Peyer's patch (tissue), 4 donors: ENCODE measurements around the gene GPBP1.
"Not testable (repeated sequence)": the region's sequence is repeated elsewhere in the genome, so short reads cannot be mapped to it uniquely, and the experiment has no call there.

Experiments used
- POLR2A ChIP-seq, 2 donors: fragments of 450-650 bp; IDR thresholded peaks; one replicate each; pipeline ENCODE4 v1.5.1; 2017; ENCODE audit warnings: antibody characterized with exemption in 2 of 2, mild to moderate bottlenecking in 2 of 2, moderate library complexity in 2 of 2
- TF ChIP-seq, protein P1 (sequence below), 6 experiments: fragments of 450-650 bp in 4 of 6; fragments of 200-600 bp in 2 of 6; sonication (generic) in 1 of 6; IDR thresholded peaks; one replicate each; pipeline ENCODE4 v1.5.1; 2017 to 2019; ENCODE audit warnings: antibody characterized with exemption in 6 of 6, mild to moderate bottlenecking in 3 of 6, moderate library complexity in 1 of 6

- TF ChIP-seq, protein P1, sequence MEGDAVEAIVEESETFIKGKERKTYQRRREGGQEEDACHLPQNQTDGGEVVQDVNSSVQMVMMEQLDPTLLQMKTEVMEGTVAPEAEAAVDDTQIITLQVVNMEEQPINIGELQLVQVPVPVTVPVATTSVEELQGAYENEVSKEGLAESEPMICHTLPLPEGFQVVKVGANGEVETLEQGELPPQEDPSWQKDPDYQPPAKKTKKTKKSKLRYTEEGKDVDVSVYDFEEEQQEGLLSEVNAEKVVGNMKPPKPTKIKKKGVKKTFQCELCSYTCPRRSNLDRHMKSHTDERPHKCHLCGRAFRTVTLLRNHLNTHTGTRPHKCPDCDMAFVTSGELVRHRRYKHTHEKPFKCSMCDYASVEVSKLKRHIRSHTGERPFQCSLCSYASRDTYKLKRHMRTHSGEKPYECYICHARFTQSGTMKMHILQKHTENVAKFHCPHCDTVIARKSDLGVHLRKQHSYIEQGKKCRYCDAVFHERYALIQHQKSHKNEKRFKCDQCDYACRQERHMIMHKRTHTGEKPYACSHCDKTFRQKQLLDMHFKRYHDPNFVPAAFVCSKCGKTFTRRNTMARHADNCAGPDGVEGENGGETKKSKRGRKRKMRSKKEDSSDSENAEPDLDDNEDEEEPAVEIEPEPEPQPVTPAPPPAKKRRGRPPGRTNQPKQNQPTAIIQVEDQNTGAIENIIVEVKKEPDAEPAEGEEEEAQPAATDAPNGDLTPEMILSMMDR (IDR thresholded peaks at IDR 0.05) = not testable (repeated sequence)
- not testable (repeated sequence) for TF ChIP-seq POLR2A (IDR thresholded peaks at IDR 0.05)
Observed at GRCh38 chr5:57285084-57285483, 111.2 kb downstream of the GPBP1 start.
